Neuronal stem cell (in vitro differentiated cells): ENCODE results near the gene LRMDA.

Experiments used
- DNase-seq: peaks from one replicate; pipeline ENCODE4 v3.0.0-alpha.2; 2013; ENCODE audit warnings: low spot score
- H2AFZ ChIP-seq: one replicate; pipeline ENCODE4 v1.6.1; 2013; ENCODE audit warnings: mild to moderate bottlenecking, low read length, inconsistent platforms
- H2AK5ac ChIP-seq: 2 replicates; pipeline ENCODE4 v1.6.1; 2013; ENCODE audit warnings: low read depth, mild to moderate bottlenecking, inconsistent platforms, low read length, moderate library complexity, mixed read lengths
- H2BK120ac ChIP-seq: 2 replicates; pipeline ENCODE4 v1.6.1; 2013; ENCODE audit warnings: low read depth, mild to moderate bottlenecking, inconsistent platforms, low read length, moderate library complexity, mixed read lengths
- H2BK12ac ChIP-seq: one replicate; pipeline ENCODE4 v1.6.1; 2013; ENCODE audit warnings: low read length, inconsistent platforms
- H2BK15ac ChIP-seq: 2 replicates; pipeline ENCODE4 v1.6.1; 2013; ENCODE audit warnings: mild to moderate bottlenecking, low read length, inconsistent platforms, mixed read lengths
- H2BK5ac ChIP-seq: one replicate; pipeline ENCODE4 v1.6.1; 2013; ENCODE audit warnings: inconsistent platforms, mild to moderate bottlenecking, low read length, moderate library complexity
- H3K14ac ChIP-seq: one replicate; pipeline ENCODE4 v1.6.1; 2013; ENCODE audit warnings: low read length, inconsistent platforms
- H3K18ac ChIP-seq: 2 replicates; pipeline ENCODE4 v1.6.1; 2013; ENCODE audit warnings: low read length, inconsistent platforms
- H3K23ac ChIP-seq: 2 replicates; pipeline ENCODE4 v1.6.1; 2013; ENCODE audit warnings: low read depth, mild to moderate bottlenecking, mixed read lengths, low read length, inconsistent platforms; ENCODE audit not compliant: poor library complexity
- H3K27ac ChIP-seq: replicated peaks from 3 replicates; pipeline ENCODE4 v1.5.1; 2013; ENCODE audit warnings: low read length, inconsistent platforms
- H3K27me3 ChIP-seq, 3 experiments: 2 replicates each; pipeline ENCODE4 v1.6.1; 2013; ENCODE audit warnings: low read length in 3 of 3, mild to moderate bottlenecking in 2 of 3, inconsistent platforms in 1 of 3, low read depth in 1 of 3, mixed read lengths in 1 of 3, moderate library complexity in 1 of 3; ENCODE audit not compliant: control insufficient read depth in 3 of 3, insufficient read depth in 3 of 3
- H3K36me3 ChIP-seq, 2 donors: replicated peaks in 1 of 2; 2 replicates each; pipeline ENCODE4 v1.6.1; 2013; ENCODE audit warnings: low read length in 2 of 2; ENCODE audit not compliant: control insufficient read depth in 2 of 2, insufficient read depth in 2 of 2
- H3K4ac ChIP-seq: 2 replicates; pipeline ENCODE4 v1.6.1; 2013; ENCODE audit warnings: inconsistent platforms, mild to moderate bottlenecking, low read length, moderate library complexity
- H3K4me1 ChIP-seq, 2 donors: 1 replicate in 1 of 2; 2 replicates in 1 of 2; pipeline ENCODE4 v1.6.1; 2013; ENCODE audit warnings: low read length in 2 of 2, low read depth in 1 of 2; ENCODE audit not compliant: control insufficient read depth in 2 of 2, insufficient read depth in 1 of 2
- H3K4me2 ChIP-seq: one replicate; pipeline ENCODE4 v1.6.1; 2013; ENCODE audit warnings: mild to moderate bottlenecking, low read length, inconsistent platforms; ENCODE audit not compliant: insufficient read depth, poor library complexity, severe bottlenecking
- H3K4me3 ChIP-seq, 2 donors: 2 replicates each; pipeline ENCODE4 v1.5.1; 2013; ENCODE audit warnings: low read length in 2 of 2, mild to moderate bottlenecking in 2 of 2, inconsistent platforms in 1 of 2, moderate library complexity in 1 of 2
- H3K79me1 ChIP-seq: one replicate; pipeline ENCODE4 v1.6.1; 2013; ENCODE audit warnings: low read depth, mild to moderate bottlenecking, inconsistent platforms, low read length, moderate library complexity
- H3K9ac ChIP-seq: one replicate; pipeline ENCODE4 v1.6.1; 2013; ENCODE audit warnings: mild to moderate bottlenecking, low read depth, low read length, inconsistent platforms; ENCODE audit not compliant: poor library complexity
- H3K9me3 ChIP-seq, 2 donors: replicated peaks in 1 of 2; 2 replicates each; pipeline versions ENCODE3 to v1.6.1; 2013; ENCODE audit warnings: low read length in 2 of 2, mild to moderate bottlenecking in 2 of 2, inconsistent platforms in 1 of 2, low read depth in 1 of 2, mixed read lengths in 1 of 2, moderate library complexity in 1 of 2; ENCODE audit not compliant: control insufficient read depth in 2 of 2, insufficient read depth in 1 of 2
- H4K8ac ChIP-seq: one replicate; pipeline ENCODE4 v1.6.1; 2013; ENCODE audit warnings: low read depth, mild to moderate bottlenecking, inconsistent platforms, low read length, moderate library complexity
- H4K91ac ChIP-seq: one replicate; pipeline ENCODE4 v1.6.1; 2013; ENCODE audit warnings: low read length, low read depth, mild to moderate bottlenecking, inconsistent platforms; ENCODE audit not compliant: poor library complexity
- WGBS, 2 donors: extraction: QIAGEN DNeasy Blood & Tissue Kit; methylation state at CpG; one replicate each; pipeline ENCODE4 v1.1.7; 2013; ENCODE audit warnings: missing lambda C conversion rate in 2 of 2, mixed read lengths in 1 of 2; ENCODE audit not compliant: insufficient read length in 2 of 2, insufficient replicate concordance in 1 of 2; ENCODE audit errors: extremely low coverage in 2 of 2; 5-methylcytosine and 5-hydroxymethylcytosine counted together

LRMDA gene

DNA sequence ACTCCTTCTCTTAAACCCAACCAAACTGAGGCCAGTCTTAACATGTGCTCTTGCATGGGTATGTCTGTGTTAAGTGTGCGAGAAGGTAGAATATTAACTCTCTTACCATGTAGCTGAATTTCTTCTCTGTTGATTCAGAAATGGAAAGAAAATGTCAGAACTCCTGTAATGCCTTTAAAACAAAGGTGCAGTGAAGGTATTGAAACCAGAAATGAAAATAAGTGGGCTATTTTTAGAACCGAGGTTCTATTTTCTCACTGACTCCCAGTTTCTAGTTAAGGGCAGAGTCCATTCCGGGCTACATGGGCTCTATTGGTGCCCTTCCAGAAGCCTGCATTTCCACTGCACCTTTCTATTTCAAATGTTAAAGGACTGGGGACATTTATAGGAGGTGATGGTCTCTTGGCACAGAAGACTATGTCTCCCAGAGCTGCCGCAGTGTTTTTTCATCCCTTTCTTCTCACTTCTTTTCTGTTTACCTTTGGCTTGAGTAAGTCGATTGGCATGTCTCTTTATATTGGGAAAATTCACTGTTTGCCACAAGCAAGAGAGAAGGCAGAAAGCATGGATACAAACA, 174.9 kb downstream of the LRMDA start:
- no peak overlapping the region for H2BK120ac ChIP-seq
- no peaks in the 10 kb centered on the region for H3K79me1 ChIP-seq
- no peak overlapping the region for H3K14ac ChIP-seq
- H3K18ac ChIP-seq, result no peak overlapping the region
- no peak overlapping the region for H2BK5ac ChIP-seq
- WGBS, 2 donors, result no CpG with 5 or more reads among the region's 5 CpGs
- H3K9ac ChIP-seq, result no peak overlapping the region
- no peak overlapping the region for H3K4ac ChIP-seq
- no peaks in the 10 kb centered on the region for H3K9me3 ChIP-seq
- no peak overlapping the region for H4K8ac ChIP-seq
- no peak overlapping the region for H3K4me2 ChIP-seq
- no peak overlapping the region for H2BK15ac ChIP-seq
- H2AFZ ChIP-seq, result no peak overlapping the region
- no peak for DNase-seq
- H3K23ac ChIP-seq, result no peak overlapping the region
- H3K27ac ChIP-seq, result no peak overlapping the region
- H3K4me3 ChIP-seq, result no peak overlapping the region
- no peak overlapping the region for H4K91ac ChIP-seq
- peaks cover 0 to 2% of the 10 kb centered on the region in 2 donors for H3K4me1 ChIP-seq
- no peak overlapping the region for H2BK12ac ChIP-seq
- H3K36me3 ChIP-seq, result no peaks in the 10 kb centered on the region
- H3K27me3 ChIP-seq, result peaks cover 0 to 46% (median 0%) of the 10 kb centered on the region in 3 experiments
- no peak overlapping the region for H2AK5ac ChIP-seq

DNA sequence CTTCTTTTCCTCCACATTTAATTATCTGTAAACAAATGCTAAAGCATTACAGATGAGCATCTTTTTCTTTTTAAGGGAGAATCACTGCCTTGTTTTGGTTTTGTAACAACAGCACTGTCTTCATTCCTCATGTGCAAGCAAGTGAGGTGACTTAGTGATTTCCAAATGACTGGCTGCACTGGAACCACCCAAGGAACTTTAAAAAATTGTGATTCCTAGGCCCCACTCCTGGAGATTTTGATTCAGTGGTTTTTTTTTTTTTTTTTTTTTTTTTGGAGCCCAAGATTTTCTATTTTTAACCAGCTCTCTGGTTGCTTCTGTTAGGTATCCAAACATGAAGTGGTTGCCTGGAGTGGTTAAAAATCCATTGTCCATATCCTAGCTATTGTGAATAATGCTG, 176.2 kb downstream of the LRMDA start:
- H2AK5ac ChIP-seq, result no peak overlapping the region
- no peak overlapping the region for H3K18ac ChIP-seq
- no peak overlapping the region for H2BK15ac ChIP-seq
- H3K14ac ChIP-seq, result no peak overlapping the region
- H3K9ac ChIP-seq, result no peak overlapping the region
- H3K4ac ChIP-seq, result no peak overlapping the region
- peaks cover 0 to 39% (median 0%) of the 10 kb centered on the region in 3 experiments for H3K27me3 ChIP-seq
- H3K4me3 ChIP-seq, result no peak overlapping the region
- no peaks in the 10 kb centered on the region for H3K9me3 ChIP-seq
- H3K4me2 ChIP-seq, result no peak overlapping the region
- no peaks in the 10 kb centered on the region for H3K79me1 ChIP-seq
- H2BK12ac ChIP-seq, result no peak overlapping the region
- peaks cover 4 to 7% of the 10 kb centered on the region in 2 donors for H3K4me1 ChIP-seq
- H3K23ac ChIP-seq, result no peak overlapping the region
- no peak overlapping the region for H2AFZ ChIP-seq
- DNase-seq, result no peak
- H2BK5ac ChIP-seq, result no peak overlapping the region
- H4K91ac ChIP-seq, result no peak overlapping the region
- H2BK120ac ChIP-seq, result no peak overlapping the region
- no peak overlapping the region for H3K27ac ChIP-seq
- no peak overlapping the region for H4K8ac ChIP-seq
- no peaks in the 10 kb centered on the region for H3K36me3 ChIP-seq

DNA sequence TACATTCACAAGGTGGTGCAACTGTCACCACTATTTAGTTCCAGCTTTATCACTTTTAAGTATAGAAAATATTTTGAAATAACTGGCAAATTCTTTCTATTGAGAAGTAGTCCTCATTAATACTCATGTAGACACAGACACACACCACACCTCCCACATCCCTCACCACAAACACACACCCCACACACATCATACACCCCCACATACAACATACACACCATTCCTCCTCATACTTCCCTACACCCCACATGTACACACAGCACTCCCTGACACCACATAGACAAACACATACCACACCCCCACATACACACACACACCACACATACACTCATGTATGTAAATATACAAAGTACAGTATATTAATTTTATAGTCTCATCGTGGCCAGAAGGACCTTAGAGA, 178.8 kb downstream of the LRMDA start:
- no peaks in the 10 kb centered on the region for H3K9me3 ChIP-seq
- no peaks in the 10 kb centered on the region for H3K79me1 ChIP-seq
- no peak overlapping the region for H4K91ac ChIP-seq
- H3K18ac ChIP-seq, result no peak overlapping the region
- no peak for DNase-seq
- H3K4me3 ChIP-seq, result no peak overlapping the region
- WGBS, 2 donors, result no CpG with 5 or more reads among the region's 1 CpG
- H3K4me1 ChIP-seq, result peaks cover 15 to 16% of the 10 kb centered on the region in 2 donors
- H2BK12ac ChIP-seq, result no peak overlapping the region
- H2BK120ac ChIP-seq, result no peak overlapping the region
- no peak overlapping the region for H2BK5ac ChIP-seq
- H2AK5ac ChIP-seq, result no peak overlapping the region
- H3K9ac ChIP-seq, result no peak overlapping the region
- H2AFZ ChIP-seq, result no peak overlapping the region
- no peak overlapping the region for H3K23ac ChIP-seq
- H3K27me3 ChIP-seq, result peaks cover 0 to 13% (median 0%) of the 10 kb centered on the region in 3 experiments
- no peak overlapping the region for H3K27ac ChIP-seq
- no peak overlapping the region for H4K8ac ChIP-seq
- H3K4ac ChIP-seq, result no peak overlapping the region
- H3K14ac ChIP-seq, result no peak overlapping the region
- no peaks in the 10 kb centered on the region for H3K36me3 ChIP-seq
- no peak overlapping the region for H3K4me2 ChIP-seq
- H2BK15ac ChIP-seq, result no peak overlapping the region

DNA sequence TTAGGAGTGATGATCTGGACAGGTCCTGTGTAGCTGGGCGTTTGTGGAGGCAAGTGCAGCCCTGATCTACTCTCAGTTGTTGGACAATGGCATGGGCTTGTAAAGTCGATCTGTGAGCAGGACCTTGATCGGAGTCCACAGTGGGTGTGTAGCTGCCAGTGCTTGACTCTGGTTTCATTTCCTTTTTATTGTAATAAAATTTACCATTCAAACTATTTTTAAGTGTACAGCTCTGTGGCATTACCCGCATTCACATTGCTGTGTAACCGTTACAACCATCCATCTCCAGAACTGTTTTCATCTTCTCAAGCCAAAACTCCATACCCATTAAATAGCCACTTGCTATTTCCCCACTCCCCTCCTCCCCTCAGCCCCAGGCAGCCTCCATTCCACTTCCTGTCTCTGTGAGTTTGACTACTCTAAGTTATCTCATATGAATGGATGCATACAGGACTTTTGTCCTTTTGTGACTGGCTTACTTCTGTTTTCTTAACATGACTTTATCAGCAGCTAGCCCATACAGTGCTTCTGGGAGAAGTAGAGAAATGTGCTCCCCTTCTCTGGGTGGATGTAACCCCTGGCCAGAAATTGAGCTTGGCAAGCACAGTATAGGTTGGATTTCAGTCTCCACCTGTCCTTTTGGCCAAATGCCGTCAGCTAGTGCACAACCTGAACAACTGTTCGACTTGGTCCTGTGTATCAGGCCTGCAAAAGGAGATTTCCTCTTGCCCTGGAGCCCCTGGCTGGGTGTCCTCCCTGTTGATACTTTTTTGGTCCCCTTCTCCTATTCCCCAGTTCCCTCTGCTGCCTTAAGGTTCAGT, 180.0 kb downstream of the LRMDA start:
- Histone ChIP-seq H4K91ac (no peak overlapping the region), H3K4me1 (peaks cover 15 to 16% of the 10 kb centered on the region in 2 donors), H2AK5ac (peak overlapping the region; percentile 8), H4K8ac (no peak overlapping the region), H3K36me3 (no peaks in the 10 kb centered on the region), H2BK5ac (no peak overlapping the region), H3K23ac (no peak overlapping the region), H3K18ac (peak overlapping the region; percentile 31), H3K4ac (no peak overlapping the region), H3K9ac (no peak overlapping the region), H2BK15ac (no peak overlapping the region), H3K4me3 (no peak overlapping the region), H2BK120ac (no peak overlapping the region), H3K79me1 (no peaks in the 10 kb centered on the region), H3K27ac (no peak overlapping the region), H3K27me3 (peaks cover 0 to under 1% (median 0%) of the 10 kb centered on the region in 3 experiments), H3K4me2 (no peak overlapping the region), H2AFZ (peak overlapping the region; percentile 31), H3K9me3 (no peaks in the 10 kb centered on the region), H3K14ac (no peak overlapping the region), H2BK12ac (no peak overlapping the region)
- DNase-seq, result no peak
- WGBS, 2 donors, result no CpG with 5 or more reads among the region's 7 CpGs
